ENCODE data around the gene ANKRD33B. TPM values are rescaled to one million over a fixed set of nuclear protein-coding genes. Genes with fewer than 3 reads are reported as not detected.

The ANKRD33B gene
- total and polyA plus RNA-seq, 9 of the 15 experiments (the other 6 are each of a cell fraction or from before 2014, with no cell fraction given), result 0.10 to 1.7 (median 0.40) TPM

DNA sequence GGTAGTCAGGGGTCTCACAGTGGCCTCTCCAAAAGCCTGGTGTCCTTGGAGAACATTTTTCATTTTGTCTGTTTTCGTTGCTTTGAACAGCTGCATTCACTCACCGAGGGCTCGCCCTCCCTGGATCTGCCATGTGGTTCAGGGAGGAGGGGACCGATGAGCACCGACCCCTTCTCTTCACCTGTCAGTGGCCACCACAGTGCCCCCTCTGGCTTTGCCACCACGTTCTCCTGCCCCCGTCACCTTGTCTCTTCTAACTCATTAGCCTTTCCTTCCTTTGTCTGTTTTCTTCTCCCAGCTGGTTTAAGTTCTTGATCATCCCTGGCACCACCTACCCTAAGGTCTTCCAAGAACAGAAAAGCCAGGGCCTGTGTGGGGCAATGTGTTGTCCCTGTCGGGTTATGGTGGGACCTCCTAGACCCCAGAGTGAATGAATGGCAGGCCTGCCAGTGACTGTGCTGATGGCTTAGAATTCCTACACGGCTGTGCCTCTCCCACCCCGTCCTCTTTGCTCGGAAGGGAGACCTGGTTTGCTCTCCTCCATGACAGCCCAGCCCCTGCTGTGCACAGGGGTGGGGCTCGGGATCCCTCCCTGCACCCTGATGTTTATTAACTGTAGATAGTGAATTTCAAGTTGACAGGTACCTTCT, 90.0 kb downstream of the ANKRD33B start:
- H3K9me1 ChIP-seq (ENCODE audit: control insufficient read depth, insufficient read depth, low read length), result peaks cover 7% of the 10 kb centered on the region
- TF ChIP-seq TGIF2 (CRISPR knock-in tag; IDR thresholded peaks at IDR 0.05) (no peak), MXD1 (CRISPR knock-in tag; IDR thresholded peaks at IDR 0.05; ENCODE audit: borderline replicate concordance, poor library complexity, severe bottlenecking) (no peak), HNRNPH1 (optimal IDR thresholded peaks at IDR 0.05; ENCODE audit: low read depth, low read length) (no peak), KDM2B (CRISPR knock-in tag; IDR thresholded peaks at IDR 0.05) (no peak), ZKSCAN3 (CRISPR knock-in tag; IDR thresholded peaks at IDR 0.05) (no peak), DNMT1 (IDR thresholded peaks at IDR 0.05) (no peak), DLX4 (CRISPR knock-in tag; IDR thresholded peaks at IDR 0.05) (no peak), ZNF584 (CRISPR knock-in tag; IDR thresholded peaks at IDR 0.05; ENCODE audit: low read depth) (no peak), TRIM25 (IDR thresholded peaks at IDR 0.05; ENCODE audit: borderline replicate concordance) (no peak)
- TF ChIP-seq, protein P1, sequence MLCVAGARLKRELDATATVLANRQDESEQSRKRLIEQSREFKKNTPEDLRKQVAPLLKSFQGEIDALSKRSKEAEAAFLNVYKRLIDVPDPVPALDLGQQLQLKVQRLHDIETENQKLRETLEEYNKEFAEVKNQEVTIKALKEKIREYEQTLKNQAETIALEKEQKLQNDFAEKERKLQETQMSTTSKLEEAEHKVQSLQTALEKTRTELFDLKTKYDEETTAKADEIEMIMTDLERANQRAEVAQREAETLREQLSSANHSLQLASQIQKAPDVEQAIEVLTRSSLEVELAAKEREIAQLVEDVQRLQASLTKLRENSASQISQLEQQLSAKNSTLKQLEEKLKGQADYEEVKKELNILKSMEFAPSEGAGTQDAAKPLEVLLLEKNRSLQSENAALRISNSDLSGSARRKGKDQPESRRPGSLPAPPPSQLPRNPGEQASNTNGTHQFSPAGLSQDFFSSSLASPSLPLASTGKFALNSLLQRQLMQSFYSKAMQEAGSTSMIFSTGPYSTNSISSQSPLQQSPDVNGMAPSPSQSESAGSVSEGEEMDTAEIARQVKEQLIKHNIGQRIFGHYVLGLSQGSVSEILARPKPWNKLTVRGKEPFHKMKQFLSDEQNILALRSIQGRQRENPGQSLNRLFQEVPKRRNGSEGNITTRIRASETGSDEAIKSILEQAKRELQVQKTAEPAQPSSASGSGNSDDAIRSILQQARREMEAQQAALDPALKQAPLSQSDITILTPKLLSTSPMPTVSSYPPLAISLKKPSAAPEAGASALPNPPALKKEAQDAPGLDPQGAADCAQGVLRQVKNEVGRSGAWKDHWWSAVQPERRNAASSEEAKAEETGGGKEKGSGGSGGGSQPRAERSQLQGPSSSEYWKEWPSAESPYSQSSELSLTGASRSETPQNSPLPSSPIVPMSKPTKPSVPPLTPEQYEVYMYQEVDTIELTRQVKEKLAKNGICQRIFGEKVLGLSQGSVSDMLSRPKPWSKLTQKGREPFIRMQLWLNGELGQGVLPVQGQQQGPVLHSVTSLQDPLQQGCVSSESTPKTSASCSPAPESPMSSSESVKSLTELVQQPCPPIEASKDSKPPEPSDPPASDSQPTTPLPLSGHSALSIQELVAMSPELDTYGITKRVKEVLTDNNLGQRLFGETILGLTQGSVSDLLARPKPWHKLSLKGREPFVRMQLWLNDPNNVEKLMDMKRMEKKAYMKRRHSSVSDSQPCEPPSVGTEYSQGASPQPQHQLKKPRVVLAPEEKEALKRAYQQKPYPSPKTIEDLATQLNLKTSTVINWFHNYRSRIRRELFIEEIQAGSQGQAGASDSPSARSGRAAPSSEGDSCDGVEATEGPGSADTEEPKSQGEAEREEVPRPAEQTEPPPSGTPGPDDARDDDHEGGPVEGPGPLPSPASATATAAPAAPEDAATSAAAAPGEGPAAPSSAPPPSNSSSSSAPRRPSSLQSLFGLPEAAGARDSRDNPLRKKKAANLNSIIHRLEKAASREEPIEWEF (CRISPR knock-in tag; IDR thresholded peaks at IDR 0.05), result no peak
- TF ChIP-seq, protein P2, sequence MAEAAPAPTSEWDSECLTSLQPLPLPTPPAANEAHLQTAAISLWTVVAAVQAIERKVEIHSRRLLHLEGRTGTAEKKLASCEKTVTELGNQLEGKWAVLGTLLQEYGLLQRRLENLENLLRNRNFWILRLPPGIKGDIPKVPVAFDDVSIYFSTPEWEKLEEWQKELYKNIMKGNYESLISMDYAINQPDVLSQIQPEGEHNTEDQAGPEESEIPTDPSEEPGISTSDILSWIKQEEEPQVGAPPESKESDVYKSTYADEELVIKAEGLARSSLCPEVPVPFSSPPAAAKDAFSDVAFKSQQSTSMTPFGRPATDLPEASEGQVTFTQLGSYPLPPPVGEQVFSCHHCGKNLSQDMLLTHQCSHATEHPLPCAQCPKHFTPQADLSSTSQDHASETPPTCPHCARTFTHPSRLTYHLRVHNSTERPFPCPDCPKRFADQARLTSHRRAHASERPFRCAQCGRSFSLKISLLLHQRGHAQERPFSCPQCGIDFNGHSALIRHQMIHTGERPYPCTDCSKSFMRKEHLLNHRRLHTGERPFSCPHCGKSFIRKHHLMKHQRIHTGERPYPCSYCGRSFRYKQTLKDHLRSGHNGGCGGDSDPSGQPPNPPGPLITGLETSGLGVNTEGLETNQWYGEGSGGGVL (CRISPR knock-in tag; IDR thresholded peaks at IDR 0.05), result no peak

More for the DNA sequence above, 90.0 kb downstream of the ANKRD33B start:
- WGBS (ENCODE audit: insufficient coverage, low coverage, missing lambda C conversion rate), result 4% methylated on average over 12 of the region's 12 CpGs
- Histone ChIP-seq H3K4me1 (replicated peaks in 1 of 2; ENCODE audit: control insufficient read depth in 2 of 2, insufficient read depth in 2 of 2, low read length in 2 of 2) (peaks cover 0 to 2% of the 10 kb centered on the region in 2 experiments; a peak in 1 of 5 replicates), H4K20me1 (replicated peaks; ENCODE audit: control insufficient read depth, insufficient read depth, low read length) (peaks cover 9% of the 10 kb centered on the region), H3K27me3 (ENCODE audit: control insufficient read depth in 2 of 2, insufficient read depth in 2 of 2, low read length in 2 of 2) (peaks cover 49 to 58% of the 10 kb centered on the region in 2 experiments), H3K79me2 (ENCODE audit: control insufficient read depth, insufficient read depth, low read length) (no peaks in the 10 kb centered on the region), H3K36me3 (ENCODE audit: control insufficient read depth, insufficient read depth, low read length) (no peaks in the 10 kb centered on the region), H3K4me3 (no peak overlapping the region), H3K9me3 (replicated peaks; ENCODE audit: control insufficient read depth, insufficient read depth, low read depth, low read length) (no peaks in the 10 kb centered on the region), H2AFZ (ENCODE audit: low read depth, low read length) (no peak overlapping the region), H3K4me2 (ENCODE audit: insufficient read depth, low read length) (no peak overlapping the region), H3K27ac (ENCODE audit: extremely low read depth, low read depth, low read length) (no peak overlapping the region), H3K9ac (ENCODE audit: insufficient read depth in 1 of 2, low read depth in 2 of 2, low read length in 2 of 2) (0 out of 4 replicates have a peak overlapping the region, but pooled peaks of 1 of the 2 experiments have one; percentile 46)
- in situ Hi-C loops (cut with MboI) (no loop called here), intact Hi-C loops (cut with micrococcal nuclease) (no loop called here)
- no TSS peak for BruUV-seq (replicated peaks)
- ATAC-seq (no peak), DNase-seq (ENCODE audit: extremely low read depth in 1 of 4, low spot score in 3 of 4) (no peak), FAIRE-seq (no peak)
- CTCF ChIA-PET (ENCODE audit: low intra/inter-chr PET ratio), result no interaction called here
- POLR2A ChIA-PET, result no interaction called here

Data from K562 (cell line).